RWPE1 (cell line): Measurements from ENCODE around the gene TOLLIP.

ENCODE experiments used
- CTCF ChIA-PET: fragments of 350-600 bp; sonication (Branson Sonifier 250); formaldehyde crosslinking; extraction: SDS; loops from one replicate; lab custom pipeline; 2021; lab: Yijun Ruan, JAX
- POLR2A ChIA-PET: fragments of 400-600 bp; formaldehyde crosslinking; extraction: SDS; loops from one replicate; lab custom pipeline; 2020; ENCODE audit warnings: antibody characterized with exemption; ENCODE audit not compliant: low non-redundant PET; lab: Yijun Ruan, JAX
- DNase-seq: peaks from one replicate; pipeline ENCODE4 v3.0.0; 2012; ENCODE audit warnings: low spot score
- H3K27ac ChIP-seq: fragments of 450-650 bp; 2 replicates; pipeline ENCODE4 v1.5.1; 2017
- CTCF ChIP-seq: fragments of 450-650 bp; conservative IDR thresholded peaks from 2 replicates; pipeline ENCODE4 v1.5.1; 2017; ENCODE audit warnings: low read depth, mild to moderate bottlenecking

TOLLIP gene

GRCh38 chr11:1224491-1225385, 84.7 kb downstream of the TOLLIP start:
- POLR2A ChIA-PET: no interaction called here
- no peak for DNase-seq
- CTCF ChIA-PET: interaction anchor here (0.6 kb wide), 1 partner anchor 162 kb away, joined by 3 read pairs; no protein-coding TSS in a partner anchor
- no peak overlapping the region for H3K27ac ChIP-seq
- TF ChIP-seq CTCF: no peak
